ENCODE results near the gene HAO1.
"Not testable (repeated sequence)": the region's sequence is repeated elsewhere in the genome, so short reads cannot be mapped to it uniquely, and the experiment has no call there.

Gene HAO1

DNA sequence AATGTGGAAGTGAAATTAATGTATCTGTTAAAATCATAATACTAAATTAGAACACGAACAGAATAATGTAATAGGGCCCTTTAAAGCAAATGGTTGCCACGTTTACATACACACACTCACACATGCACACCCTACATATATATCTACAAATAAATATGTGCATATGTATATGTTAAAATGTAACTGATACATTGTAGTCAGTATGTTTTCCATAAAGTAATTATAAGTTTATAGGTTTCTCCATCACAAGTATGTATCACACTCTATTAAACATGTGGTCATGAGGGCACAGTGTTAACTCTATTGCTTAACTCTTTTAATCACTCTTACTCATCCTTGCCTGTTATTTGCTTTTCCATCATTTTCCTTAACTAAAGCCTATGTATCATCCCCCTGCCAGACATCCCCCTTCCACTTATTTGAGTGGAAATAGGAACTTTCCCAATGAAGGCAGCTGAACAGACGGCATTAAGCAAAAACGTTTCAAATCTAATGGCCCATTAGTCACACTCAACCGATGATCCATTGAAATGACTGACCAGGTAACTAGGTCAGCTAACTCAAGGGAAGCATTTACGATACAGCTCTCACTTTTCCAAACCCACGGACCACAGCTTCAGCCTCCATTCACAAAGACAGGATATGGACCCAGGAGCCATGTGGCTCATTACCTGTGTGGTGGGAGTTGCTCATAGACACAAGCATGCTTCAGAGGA lies 89.3 kb downstream of the HAO1 start:
- DNase-seq: no peak

DNA sequence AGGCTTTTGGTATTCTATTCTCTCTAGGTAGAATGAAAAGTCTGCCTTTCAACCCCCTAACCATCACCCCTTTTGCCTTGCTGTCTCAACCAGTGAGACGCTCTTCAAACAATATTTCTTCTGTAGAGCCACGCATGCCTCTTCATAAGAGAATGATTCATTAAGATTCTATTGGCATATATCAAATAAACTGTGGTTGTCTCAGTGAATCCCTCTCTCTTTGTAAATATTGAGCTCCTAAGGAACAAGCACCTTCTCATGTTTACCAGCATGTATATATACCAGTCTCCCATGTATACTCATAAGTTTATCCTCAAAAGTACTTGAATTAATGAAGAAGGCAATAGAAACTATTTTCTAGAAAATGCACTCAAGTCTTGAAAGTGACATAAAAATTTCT lies 90.6 kb downstream of the HAO1 start:
- DNase-seq: no peak

DNA sequence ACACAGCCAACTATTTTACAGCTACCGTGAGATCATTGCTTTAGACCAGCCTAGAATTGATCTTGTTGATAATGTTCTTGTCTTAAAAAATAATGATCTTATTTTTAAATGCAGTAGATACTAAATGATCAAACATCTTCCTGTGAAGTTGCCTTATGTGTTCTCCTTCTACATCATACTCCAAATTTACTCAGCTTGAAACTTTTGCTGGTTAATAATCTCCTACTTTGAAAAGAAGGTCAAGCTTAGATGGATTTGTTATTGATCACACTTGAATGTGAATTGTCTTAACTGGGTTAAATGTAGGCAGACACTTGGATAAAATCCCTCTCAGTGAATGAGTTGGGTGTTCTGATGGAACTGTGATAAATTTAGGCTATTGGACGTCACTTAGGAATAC lies 91.9 kb downstream of the HAO1 start:
- no peak for DNase-seq

DNA sequence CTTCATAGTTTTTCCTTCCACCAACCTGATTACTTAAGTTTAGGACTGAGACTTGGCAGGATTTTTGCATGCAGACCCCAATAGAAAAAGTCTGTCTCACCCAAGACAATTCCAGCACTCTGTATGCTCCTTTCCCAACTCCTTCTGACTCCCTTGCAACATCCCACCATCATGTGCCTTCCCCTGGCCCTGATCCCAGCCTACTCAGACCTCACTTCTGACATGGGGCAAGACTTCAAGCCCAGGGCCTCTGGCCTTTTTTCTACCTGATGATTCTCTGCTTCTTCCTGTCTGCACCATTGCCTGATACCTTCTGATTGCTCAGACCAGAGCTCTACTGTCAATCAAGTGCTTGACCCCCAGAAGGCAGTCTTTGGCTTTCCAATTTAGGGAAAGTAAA lies 96.6 kb downstream of the HAO1 start:
- DNase-seq: no peak

DNA sequence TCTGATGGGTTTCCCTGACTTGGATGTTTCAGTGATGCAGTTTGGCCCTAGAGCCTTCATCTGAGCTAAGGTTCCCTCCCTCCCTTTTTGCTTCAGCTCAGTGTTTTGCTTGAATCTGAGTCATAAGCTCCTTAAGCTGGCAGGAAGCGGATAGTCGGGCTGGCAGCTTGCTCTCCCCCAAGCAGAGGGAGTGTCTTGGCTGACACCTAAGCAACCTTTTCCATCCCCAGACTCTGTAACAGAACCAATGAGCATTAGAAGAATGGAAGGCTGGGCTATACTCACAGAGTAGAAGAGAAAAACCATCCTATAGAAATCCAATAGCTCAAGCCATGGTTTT lies 98.3 kb downstream of the HAO1 start:
- DNase-seq: no peak

DNA sequence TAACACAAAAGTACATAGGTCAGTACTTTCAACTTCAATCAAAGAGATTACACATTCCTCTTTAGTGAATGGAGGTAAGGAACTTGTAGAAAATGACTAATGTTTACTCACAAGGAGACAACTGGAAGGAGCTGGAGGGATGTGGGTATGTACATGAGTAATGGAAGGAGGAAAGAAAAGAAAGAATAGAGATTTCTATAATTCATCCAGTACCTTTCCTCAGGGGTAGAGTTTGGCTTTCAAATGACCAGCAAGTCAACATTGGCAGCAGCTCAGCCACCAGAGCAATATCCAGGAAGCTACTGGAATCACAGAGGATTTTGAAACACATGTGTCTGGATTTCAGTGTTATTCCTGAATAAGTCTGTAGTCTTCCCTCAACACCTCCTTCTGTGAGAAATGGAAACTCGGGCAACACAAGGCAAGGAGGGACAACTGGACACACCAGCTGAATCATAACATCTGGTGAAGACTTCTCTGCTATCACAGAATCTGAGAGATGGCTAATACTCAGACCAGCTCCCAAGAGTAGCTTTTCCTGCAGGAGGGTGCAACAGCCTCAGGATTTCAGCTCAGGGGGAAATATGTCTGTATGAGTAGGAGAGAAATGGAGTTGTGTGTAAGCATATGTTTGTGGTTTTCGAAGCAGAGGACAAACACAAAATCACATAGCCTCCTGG lies 98.8 kb downstream of the HAO1 start:
- DNase-seq: no peak

DNA sequence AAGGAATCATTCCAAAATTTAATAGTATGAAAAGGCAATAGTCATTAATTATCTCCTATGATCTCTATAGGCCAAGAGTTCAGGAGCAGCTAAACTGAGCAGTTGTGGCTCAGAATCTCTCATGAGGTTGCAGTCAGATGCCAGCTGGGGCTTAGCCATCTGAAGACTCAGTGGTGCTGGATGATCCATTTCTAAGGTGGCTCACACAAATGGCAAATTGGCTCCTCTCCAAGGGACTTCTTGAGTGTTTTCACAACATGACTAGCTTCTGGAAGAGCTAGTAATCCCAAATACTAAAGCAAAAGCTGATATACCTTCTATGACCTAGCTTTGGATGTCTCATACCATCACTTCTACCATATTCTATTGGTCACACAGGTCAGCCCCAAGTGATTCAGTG lies 104.2 kb downstream of the HAO1 start:
- DNase-seq: no peak

DNA sequence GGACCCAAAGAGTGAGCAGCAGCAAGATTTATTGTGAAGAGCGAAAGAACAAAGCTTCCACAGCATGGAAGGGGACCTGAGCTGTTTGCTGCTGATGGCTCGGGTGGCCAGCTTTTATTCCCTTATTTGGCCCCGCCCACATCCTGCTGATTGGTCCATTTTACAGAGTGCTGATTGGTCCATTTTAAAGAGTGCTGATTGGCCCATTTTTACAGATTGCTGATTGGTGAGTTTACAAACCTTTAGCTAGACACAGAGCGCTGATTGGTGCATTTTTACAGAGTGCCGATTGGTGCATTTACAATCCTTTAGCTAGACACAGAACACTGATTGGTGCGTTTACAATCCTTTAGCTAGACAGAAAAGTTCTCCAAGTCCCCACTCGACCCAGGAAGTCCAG lies 105.8 kb downstream of the HAO1 start:
- not testable (repeated sequence) for DNase-seq
